ENCODE measurements around the gene SLC17A7. TPM values are rescaled to one million over a fixed set of nuclear protein-coding genes. Genes with fewer than 3 reads are reported as not detected.

The SLC17A7 gene
- total and polyA plus RNA-seq, 2 of the 4 experiments (the other 2 are of a cell fraction): 0.03 TPM; not detected in 1

- H4K8ac ChIP-seq (ENCODE audit: low read depth in 2 of 2, low read length in 2 of 2): peak overlapping the region; percentile 64 to 98; a peak in 2 of 4 replicates
- H2AFZ ChIP-seq (replicated peaks; ENCODE audit: low read length, poor library complexity): no peak overlapping the region
- H3K56ac ChIP-seq (ENCODE audit: extremely low read depth, insufficient read depth, low read length): no peak overlapping the region
- H2BK15ac ChIP-seq (ENCODE audit: low read depth, low read length): no peak overlapping the region
- ChIA-PET POLR2A (ENCODE audit: unreplicated experiment) (no interaction called here), CTCF (no interaction called here)
- H3K18ac ChIP-seq (ENCODE audit: low read depth, low read length): no peak overlapping the region
- H3K9me1 ChIP-seq (ENCODE audit: insufficient read depth, low read length): peaks cover 5% of the 10 kb centered on the region
- in situ Hi-C loops (cut with MboI; ENCODE audit: low sequenced_read_pairs) (no loop called here), dilution Hi-C loops (cut with HindIII; ENCODE audit: low sequenced_read_pairs, unreplicated experiment) (no loop called here), intact Hi-C loops (cut with micrococcal nuclease) (no loop called here)
- no peak overlapping the region for H2BK120ac ChIP-seq (ENCODE audit: low read depth, low read length)
- H3K79me1 ChIP-seq (ENCODE audit: low read depth in 1 of 2, low read length in 2 of 2): peaks cover 11 to 26% of the 10 kb centered on the region in 2 experiments
- H3K27me3 ChIP-seq (ENCODE audit: control insufficient read depth, insufficient read depth, low read length): no peaks in the 10 kb centered on the region
- 0 out of 2 replicates have a peak overlapping the region, but pooled peaks have one; percentile 53 for H3K4ac ChIP-seq (ENCODE audit: low read depth, low read length)
- no peak overlapping the region for H3K4me3 ChIP-seq (ENCODE audit: insufficient read depth, low read depth, low read length)
- no peak for TF ChIP-seq BHLHE40 (IDR thresholded peaks at IDR 0.05; ENCODE audit: low read depth, low read length)
- no peak for TF ChIP-seq ELK1 (IDR thresholded peaks at IDR 0.05; ENCODE audit: borderline replicate concordance, low read depth, low read length)
- TF ChIP-seq MAZ (IDR thresholded peaks at IDR 0.05; ENCODE audit: borderline replicate concordance, low read depth, low read length): no peak
- TF ChIP-seq RAD21 (IDR thresholded peaks at IDR 0.05; ENCODE audit: low read length): no peak
- TF ChIP-seq USF2 (IDR thresholded peaks at IDR 0.05; ENCODE audit: low read depth, low read length): no peak
- TF ChIP-seq SMC3 (IDR thresholded peaks at IDR 0.05; ENCODE audit: low read depth, low read length): no peak
- TF ChIP-seq MXI1 (IDR thresholded peaks at IDR 0.05; ENCODE audit: borderline replicate concordance, low read depth, low read length): no peak
- TF ChIP-seq POLR2A (IDR thresholded peaks at IDR 0.05; ENCODE audit: low read depth, low read length): no peak
- no peak for TF ChIP-seq RCOR1 (IDR thresholded peaks at IDR 0.05; ENCODE audit: insufficient replicate concordance, low read length)
- no peak for TF ChIP-seq NFE2L2 (IDR thresholded peaks at IDR 0.05; ENCODE audit: low read depth, low read length)
- TF ChIP-seq RFX5 (IDR thresholded peaks at IDR 0.05; ENCODE audit: low read depth, low read length): no peak
- no peak for TF ChIP-seq CEBPB (IDR thresholded peaks at IDR 0.05; ENCODE audit: low read depth, low read length)
- no peak for TF ChIP-seq CHD1 (IDR thresholded peaks at IDR 0.05; ENCODE audit: low read depth, low read length)
- no peak for TF ChIP-seq FOS (IDR thresholded peaks at IDR 0.05; ENCODE audit: low read depth, low read length)
- TF ChIP-seq CTCF (conservative IDR thresholded peaks at IDR 0.05; ENCODE audit: low read depth, low read length): no peak
- no peak for TF ChIP-seq MAFK (IDR thresholded peaks at IDR 0.05; ENCODE audit: low read depth, low read length)
- peak overlapping the region; percentile 39; the same call in 1 of the 2 replicates for H2AK5ac ChIP-seq (ENCODE audit: low read depth, low read length)
- H3K14ac ChIP-seq (replicated peaks; ENCODE audit: low read depth, low read length): no peak overlapping the region
- no peak overlapping the region for H3K9ac ChIP-seq (ENCODE audit: low read depth, low read length)
- no peak overlapping the region for H4K91ac ChIP-seq (ENCODE audit: insufficient read depth, low read depth, low read length)
- no peak overlapping the region for H3K4me2 ChIP-seq (ENCODE audit: low read depth, low read length)
- H3K36me3 ChIP-seq (ENCODE audit: control insufficient read depth, insufficient read depth, low read length): peaks cover 29% of the 10 kb centered on the region
- no peaks in the 10 kb centered on the region for H3K9me3 ChIP-seq (ENCODE audit: control insufficient read depth, insufficient read depth, low read length)
- peaks cover 38% of the 10 kb centered on the region for H4K20me1 ChIP-seq (ENCODE audit: insufficient read depth, low read length)
- no peak overlapping the region for H3K27ac ChIP-seq (ENCODE audit: insufficient read depth, low read length)
- no peak overlapping the region for H3K23ac ChIP-seq (ENCODE audit: low read depth, low read length)
- peaks cover 7% of the 10 kb centered on the region for H3K4me1 ChIP-seq (ENCODE audit: control insufficient read depth, insufficient read depth, low read length)
- peak overlapping the region; percentile 65 for H4K5ac ChIP-seq (ENCODE audit: low read depth, low read length)
- no peak overlapping the region for H2BK5ac ChIP-seq (ENCODE audit: low read depth, low read length, poor library complexity, severe bottlenecking)
- H2BK20ac ChIP-seq (ENCODE audit: low read depth, low read length): no peak overlapping the region
- no TSS peak for BruUV-seq (replicated peaks)
- peak overlapping the region; percentile 48 for H2AK9ac ChIP-seq (replicated peaks; ENCODE audit: low read depth, low read length, poor library complexity)
- 84% methylated on average over 5 of the region's 7 CpGs; no CpG with 5 or more reads in 1 of the 2 experiments for WGBS, 2 experiments (ENCODE audit: extremely low coverage in 2 of 2, insufficient read length in 1 of 2)
- no peak for ATAC-seq (ENCODE audit: low read depth)
- DNase-seq: no peak
Measured at GRCh38 chr19:49486232-49486631, 44.9 kb upstream of the SLC17A7 start.

Measured in IMR-90 (cell line).